ENCODE measurements around the gene NDC1.

The NDC1 gene

GRCh38 chr1:53733975-53734649, 104.0 kb downstream of the NDC1 start:
- H3K4me3 ChIP-seq = no peak overlapping the region
- peaks cover 0 to 24% (median 14%) of the 10 kb centered on the region in 11 experiments; a peak in 13 of 22 replicates for H4K20me1 ChIP-seq
- no peak for TF ChIP-seq Cebpa-rat (IDR thresholded peaks at IDR 0.05)
- no peak overlapping the region for H3K27ac ChIP-seq
- no peaks in the 10 kb centered on the region for H3K36me3 ChIP-seq
- H3K9ac ChIP-seq = no peak overlapping the region
- H3K27me3 ChIP-seq = peaks cover 33 to 48% (median 43%) of the 10 kb centered on the region in 11 experiments
- no peaks in the 10 kb centered on the region for H3K9me3 ChIP-seq (replicated peaks in 1 of 11)
- peaks cover 6 to 12% (median 9%) of the 10 kb centered on the region in 10 experiments; a peak in 18 of 20 replicates for H3K4me1 ChIP-seq
- no peak overlapping the region for H3K4me2 ChIP-seq

GRCh38 chr1:53733447-53733931, 104.6 kb downstream of the NDC1 start:
- H3K36me3 ChIP-seq = no peaks in the 10 kb centered on the region
- H3K4me1 ChIP-seq = peaks cover 4 to 8% (median 5%) of the 10 kb centered on the region in 10 experiments; a peak in 18 of 20 replicates
- H3K9me3 ChIP-seq (replicated peaks in 1 of 11) = no peaks in the 10 kb centered on the region
- peaks cover 0 to 21% (median 11%) of the 10 kb centered on the region in 11 experiments; a peak in 13 of 22 replicates for H4K20me1 ChIP-seq
- no peak overlapping the region for H3K4me2 ChIP-seq
- H3K9ac ChIP-seq = no peak overlapping the region
- H3K4me3 ChIP-seq = no peak overlapping the region
- no peak overlapping the region for H3K27ac ChIP-seq
- TF ChIP-seq Cebpa-rat (IDR thresholded peaks at IDR 0.05) = no peak
- peaks cover 27 to 42% (median 36%) of the 10 kb centered on the region in 11 experiments for H3K27me3 ChIP-seq

- H3K9me3 ChIP-seq (replicated peaks in 1 of 11) = no peaks in the 10 kb centered on the region
- H3K27me3 ChIP-seq = peaks cover 22 to 36% (median 31%) of the 10 kb centered on the region in 11 experiments
- H3K4me1 ChIP-seq = peaks cover 0 to 2% (median 0%) of the 10 kb centered on the region in 10 experiments; a peak in 3 of 20 replicates
- no peak overlapping the region for H3K4me2 ChIP-seq
- no peak overlapping the region for H3K9ac ChIP-seq
- H3K4me3 ChIP-seq = no peak overlapping the region
- H3K27ac ChIP-seq = no peak overlapping the region
- H4K20me1 ChIP-seq = peaks cover 0 to 15% (median 6%) of the 10 kb centered on the region in 11 experiments; a peak in 12 of 22 replicates
- TF ChIP-seq Cebpa-rat (IDR thresholded peaks at IDR 0.05) = no peak
- H3K36me3 ChIP-seq = no peaks in the 10 kb centered on the region
Measured at GRCh38 chr1:53732912-53733317, 105.2 kb downstream of the NDC1 start.

GRCh38 chr1:53732409-53732808, 105.7 kb downstream of the NDC1 start:
- peaks cover 0 to 10% (median under 1%) of the 10 kb centered on the region in 11 experiments; a peak in 7 of 22 replicates for H4K20me1 ChIP-seq
- H3K36me3 ChIP-seq = no peaks in the 10 kb centered on the region
- no peak for TF ChIP-seq Cebpa-rat (IDR thresholded peaks at IDR 0.05)
- H3K4me3 ChIP-seq = no peak overlapping the region
- H3K4me1 ChIP-seq = no peaks in the 10 kb centered on the region
- no peaks in the 10 kb centered on the region for H3K9me3 ChIP-seq (replicated peaks in 1 of 11)
- H3K4me2 ChIP-seq = 0 out of 22 replicates have a peak overlapping the region, but pooled peaks of 1 of the 11 experiments have one; percentile 4
- peaks cover 17 to 31% (median 26%) of the 10 kb centered on the region in 11 experiments for H3K27me3 ChIP-seq
- no peak overlapping the region for H3K9ac ChIP-seq
- no peak overlapping the region for H3K27ac ChIP-seq

- Histone ChIP-seq H3K4me2 (0 out of 22 replicates have a peak overlapping the region, but pooled peaks of 1 of the 11 experiments have one; percentile 4), H3K4me1 (no peaks in the 10 kb centered on the region), H4K20me1 (peaks cover 0 to 6% (median 0%) of the 10 kb centered on the region in 11 experiments; a peak in 2 of 22 replicates), H3K4me3 (no peak overlapping the region), H3K27me3 (peaks cover 11 to 25% (median 20%) of the 10 kb centered on the region in 11 experiments), H3K9ac (no peak overlapping the region), H3K9me3 (replicated peaks in 1 of 11) (no peaks in the 10 kb centered on the region), H3K27ac (no peak overlapping the region), H3K36me3 (no peaks in the 10 kb centered on the region)
- TF ChIP-seq Cebpa-rat (IDR thresholded peaks at IDR 0.05) = no peak
Measured at GRCh38 chr1:53731779-53732305, 106.3 kb downstream of the NDC1 start.

GRCh38 chr1:53731043-53731600, 107.0 kb downstream of the NDC1 start:
- Histone ChIP-seq H4K20me1 (0 out of 22 replicates have a peak, but pooled peaks cover 0 to 4% (median 0%) of the 10 kb centered on the region in 11 experiments), H3K9me3 (replicated peaks in 1 of 11) (no peaks in the 10 kb centered on the region), H3K27ac (no peak overlapping the region), H3K4me2 (no peak overlapping the region), H3K4me1 (no peaks in the 10 kb centered on the region), H3K4me3 (no peak overlapping the region), H3K27me3 (peaks cover 4 to 18% (median 13%) of the 10 kb centered on the region in 11 experiments), H3K36me3 (no peaks in the 10 kb centered on the region), H3K9ac (no peak overlapping the region)
- no peak for TF ChIP-seq Cebpa-rat (IDR thresholded peaks at IDR 0.05)

GRCh38 chr1:53730224-53730865, 107.8 kb downstream of the NDC1 start:
- Histone ChIP-seq H4K20me1 (no peaks in the 10 kb centered on the region), H3K4me1 (no peaks in the 10 kb centered on the region), H3K36me3 (no peaks in the 10 kb centered on the region), H3K27me3 (peaks cover 0 to 10% (median 5%) of the 10 kb centered on the region in 11 experiments; a peak in 13 of 22 replicates), H3K27ac (no peak overlapping the region), H3K4me3 (no peak overlapping the region), H3K9ac (no peak overlapping the region), H3K4me2 (no peak overlapping the region), H3K9me3 (replicated peaks in 1 of 11) (no peaks in the 10 kb centered on the region)
- no peak for TF ChIP-seq Cebpa-rat (IDR thresholded peaks at IDR 0.05)

- no peak overlapping the region for H3K4me2 ChIP-seq
- no peaks in the 10 kb centered on the region for H3K4me1 ChIP-seq
- H3K27me3 ChIP-seq = peaks cover 0 to 4% (median 0%) of the 10 kb centered on the region in 11 experiments; a peak in 3 of 22 replicates
- no peaks in the 10 kb centered on the region for H4K20me1 ChIP-seq
- H3K36me3 ChIP-seq = no peaks in the 10 kb centered on the region
- no peak overlapping the region for H3K9ac ChIP-seq
- no peak overlapping the region for H3K4me3 ChIP-seq
- no peak overlapping the region for H3K27ac ChIP-seq
- no peak for TF ChIP-seq Cebpa-rat (IDR thresholded peaks at IDR 0.05)
- H3K9me3 ChIP-seq (replicated peaks in 1 of 11) = no peaks in the 10 kb centered on the region
Measured at GRCh38 chr1:53729456-53730223, 108.5 kb downstream of the NDC1 start.
